H54 (cell line): ENCODE results near the gene PCSK4.
"Not testable (repeated sequence)": the region's sequence is repeated elsewhere in the genome, so short reads cannot be mapped to it uniquely, and the experiment has no call there.

Experiments used
- DNase-seq: peaks from one replicate; pipeline ENCODE4 v3.0.0; 2011; ENCODE audit warnings: low spot score, mixed read lengths; ENCODE audit not compliant: insufficient read length
- FAIRE-seq: peaks from 3 replicates; lab custom pipeline; 2011; peaks lifted over from hg19 to GRCh38; lab: Jason Lieb, UNC
- POLR2A ChIP-seq: IDR thresholded peaks from 2 replicates; pipeline ENCODE4 v1.6.1; 2011; ENCODE audit warnings: low read depth, mild to moderate bottlenecking, low read length

PCSK4 gene

DNA sequence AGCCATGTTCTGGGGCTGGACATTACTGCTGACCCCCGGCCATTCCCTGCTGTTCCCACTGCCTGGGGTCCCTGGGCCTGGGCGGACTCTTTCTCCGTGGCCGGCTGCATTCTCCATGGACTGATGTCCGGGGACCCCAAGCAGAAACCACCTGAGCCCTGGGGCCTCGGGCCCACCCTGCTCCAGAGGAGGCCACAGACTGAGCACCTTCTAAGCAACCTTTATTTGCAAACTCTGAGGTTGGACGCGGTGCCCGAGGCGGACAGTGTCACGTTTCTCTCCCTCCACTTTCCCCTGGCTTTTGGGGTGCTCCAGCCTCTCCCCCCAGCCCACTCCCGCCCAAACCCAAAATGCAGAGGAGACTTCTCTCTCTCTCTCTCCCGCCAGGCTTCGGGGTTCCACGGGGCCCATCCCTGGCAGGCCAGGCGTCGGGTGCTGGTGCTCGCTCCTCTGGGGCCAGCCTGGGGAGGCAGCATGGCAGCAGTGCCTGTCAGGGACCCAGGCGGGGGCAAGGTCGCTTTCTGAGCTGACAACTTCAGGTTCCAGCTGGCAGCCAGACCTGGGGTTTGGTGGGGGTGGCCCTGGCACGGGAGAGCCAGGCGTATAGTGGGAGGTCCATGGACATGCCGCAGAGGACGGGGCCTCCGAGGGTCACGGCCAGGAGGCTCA lies 8.8 kb downstream of the PCSK4 start:
- no peak for FAIRE-seq

GRCh38 chr19:1478934-1479707 lies 11.0 kb downstream of the PCSK4 start, which contains the start of gene C19orf25:
C19orf25 (minus strand) TSS chr19:1479215; CDS start chr19:1478903, 312 bp downstream.
- TF ChIP-seq POLR2A = peak; percentile 49
- FAIRE-seq (peak; percentile 80), DNase-seq (peak; percentile 98)

More for the DNA sequence above, 8.8 kb downstream of the PCSK4 start:
- no peak for TF ChIP-seq POLR2A
- no peak for DNase-seq

GRCh38 chr19:1477056-1477455 lies 13.1 kb downstream of the PCSK4 start:
- not testable (repeated sequence) for FAIRE-seq, DNase-seq

GRCh38 chr19:1475751-1476437 lies 14.3 kb downstream of the PCSK4 start:
- FAIRE-seq (no peak), DNase-seq (no peak)
- no peak for TF ChIP-seq POLR2A

DNA sequence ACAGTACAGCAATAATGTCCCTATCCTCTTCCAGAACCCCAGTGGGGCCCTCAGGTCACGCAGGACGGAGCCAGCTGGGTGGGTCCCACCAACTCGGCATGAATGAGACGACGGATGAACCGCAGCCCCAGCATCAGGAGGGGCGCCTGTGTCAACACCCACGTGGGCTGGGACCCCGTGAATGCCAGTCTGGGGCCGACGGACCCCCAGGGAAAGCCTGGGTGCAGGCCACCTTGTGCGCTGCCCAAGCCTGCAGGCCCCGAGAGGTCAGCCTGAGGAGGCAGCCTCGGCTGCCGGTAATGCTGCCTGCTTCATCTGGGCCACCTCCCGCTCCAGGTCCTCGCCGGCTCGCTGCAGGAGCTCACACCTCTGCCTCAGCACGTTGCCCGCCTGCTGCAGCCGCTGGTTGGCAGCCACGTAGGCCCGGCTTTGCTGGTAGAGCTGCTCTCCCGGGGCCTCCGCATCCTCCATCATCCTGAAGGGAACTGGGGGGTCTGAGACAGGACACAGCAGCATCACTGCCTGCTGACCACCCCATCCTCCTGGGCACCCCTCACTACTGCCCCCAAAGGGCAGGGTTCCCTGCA lies 15.3 kb downstream of the PCSK4 start:
- DNase-seq (no peak), FAIRE-seq (no peak)
- TF ChIP-seq POLR2A = no peak

- no peak for TF ChIP-seq POLR2A
- no peak for FAIRE-seq
- DNase-seq = peak; percentile 78
Measured at GRCh38 chr19:1474011-1474764, 16.0 kb downstream of the PCSK4 start.

- no peak for TF ChIP-seq POLR2A
- no peak for FAIRE-seq
- no peak for DNase-seq
Measured at GRCh38 chr19:1473085-1473851, 16.9 kb downstream of the PCSK4 start.

- DNase-seq (no peak), FAIRE-seq (no peak)
- no peak for TF ChIP-seq POLR2A
Measured at GRCh38 chr19:1472231-1473084, 17.7 kb downstream of the PCSK4 start.

DNA sequence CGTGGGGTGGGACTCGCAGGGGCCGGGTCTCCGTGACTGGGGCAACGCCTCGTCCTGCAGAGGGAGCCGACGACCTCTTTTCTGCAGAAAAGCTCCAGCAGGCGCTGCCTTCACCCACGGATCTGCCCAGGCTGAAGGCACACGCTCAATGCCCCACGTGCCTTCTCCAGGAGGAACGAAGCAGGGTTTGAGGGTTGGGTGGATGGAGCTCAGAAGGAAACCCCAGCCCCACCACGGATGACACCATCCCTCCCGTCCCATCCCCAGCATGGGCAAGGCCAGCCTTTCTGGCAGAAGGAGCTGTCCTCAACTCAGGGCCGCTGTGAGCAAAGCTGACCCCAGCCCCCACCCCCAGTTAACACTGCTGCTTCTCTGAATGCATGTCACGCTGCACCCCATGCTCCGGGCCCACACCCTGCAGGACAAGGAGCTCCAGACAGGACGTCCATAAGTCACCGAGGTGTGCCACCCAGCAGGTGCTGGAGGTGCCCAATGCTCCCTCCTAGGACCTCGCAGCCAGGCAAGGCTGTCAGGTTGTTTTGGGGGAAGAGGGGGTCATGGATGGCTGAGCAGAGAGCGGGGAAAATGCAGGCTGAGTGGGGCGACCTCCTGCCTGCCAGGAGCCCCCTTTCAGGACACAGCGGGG lies 18.5 kb downstream of the PCSK4 start:
- DNase-seq (no peak), FAIRE-seq (no peak)
- TF ChIP-seq POLR2A = no peak

GRCh38 chr19:1471010-1471514 lies 19.1 kb downstream of the PCSK4 start:
- no peak for TF ChIP-seq POLR2A
- FAIRE-seq = no peak
- no peak for DNase-seq

DNA sequence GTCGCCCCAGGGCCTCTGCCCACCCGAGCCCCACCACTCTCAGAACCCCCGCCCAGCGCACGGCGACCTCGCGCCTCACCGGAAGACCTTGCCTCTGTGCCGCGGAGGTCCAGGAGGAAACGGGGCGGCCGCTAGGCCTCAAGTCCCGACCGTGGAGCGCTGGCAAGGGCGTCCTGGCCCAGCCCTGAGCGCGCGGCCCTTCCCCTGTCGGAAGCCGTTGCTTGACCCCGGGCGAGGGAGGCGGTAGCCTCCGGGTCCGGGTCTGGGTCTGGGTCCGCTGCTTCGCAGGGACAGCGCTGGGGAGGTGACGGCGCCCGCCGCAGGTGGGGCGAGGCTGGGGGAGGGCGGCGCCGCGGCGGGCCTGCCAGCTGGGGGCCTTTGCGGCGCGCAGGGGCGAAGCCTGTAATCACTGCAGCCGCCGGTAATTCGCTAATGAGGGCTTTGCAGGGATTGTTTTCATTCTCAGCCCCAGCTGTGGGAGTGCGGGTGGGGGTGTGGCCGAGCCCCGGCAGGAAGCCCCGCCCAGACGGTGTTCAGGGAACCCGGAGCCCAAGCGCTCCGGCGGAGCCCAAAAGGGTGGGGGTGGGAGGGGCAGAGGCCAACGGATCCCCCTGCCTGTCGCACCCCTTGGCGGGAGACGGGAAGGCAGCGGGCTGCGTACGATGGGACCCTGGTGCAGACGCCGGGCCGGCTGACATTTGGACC lies 19.7 kb downstream of the PCSK4 start:
- FAIRE-seq (no peak), DNase-seq (no peak)
- no peak for TF ChIP-seq POLR2A

GRCh38 chr19:1470055-1470304 lies 20.2 kb downstream of the PCSK4 start:
- TF ChIP-seq POLR2A = no peak
- FAIRE-seq = no peak
- no peak for DNase-seq
